ENCODE results near the gene PCDHGC4.

The PCDHGC4 gene

DNA sequence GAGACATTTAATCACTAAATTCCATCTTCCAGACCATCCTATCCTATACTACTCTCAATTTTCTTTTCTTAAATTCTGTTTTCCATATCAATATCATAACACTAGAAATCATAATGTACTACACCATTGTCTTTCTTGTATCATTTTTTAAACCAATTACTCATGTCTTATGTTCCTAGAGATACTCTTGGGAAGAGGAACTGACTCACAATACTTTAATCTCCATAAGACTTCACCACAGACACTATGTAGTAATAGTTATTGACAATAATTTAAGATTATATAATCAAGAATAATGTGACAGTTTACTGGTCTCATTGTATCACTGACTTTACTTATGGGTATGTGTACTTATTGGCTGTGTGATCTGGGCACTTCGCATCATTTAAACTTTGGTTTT is 47.9 kb downstream of the PCDHGC4 start:
- DNase-seq = no peak

DNA sequence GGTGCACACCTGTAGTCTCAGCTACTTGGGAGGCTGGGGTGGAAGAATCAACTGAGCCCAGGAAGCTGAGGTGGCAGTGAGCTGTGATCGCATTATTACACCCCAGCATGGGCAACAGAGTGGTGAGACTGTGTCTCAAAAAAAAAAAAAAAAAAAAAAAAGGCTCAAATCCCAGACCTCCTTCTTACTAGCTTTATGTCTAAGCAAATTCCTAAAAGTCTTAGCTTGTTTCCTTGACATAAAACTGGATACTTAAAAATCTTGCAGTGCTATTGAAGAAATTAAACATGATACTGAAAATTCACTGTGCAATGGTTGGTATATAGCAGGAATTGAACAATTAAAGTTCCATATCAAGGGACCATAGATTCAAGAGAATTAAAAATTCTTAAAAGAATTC is 49.1 kb downstream of the PCDHGC4 start:
- DNase-seq = no peak

GRCh38 chr5:141534492-141535213 is 49.8 kb downstream of the PCDHGC4 start:
- DNase-seq = no peak

All from NCI-H82 (cell line).